Activated CD4-positive, CD25-positive, alpha-beta regulatory T cell treated with anti-CD3 and anti-CD28 coated beads, Interleukin-2, amount 50 U/mL, for 24 hours (primary cell): ENCODE data around the gene TBC1D4.
A peak's percentile ranks its signal among the peaks of the same experiment; 100 is the strongest.
"Not testable (repeated sequence)": the region's sequence is repeated elsewhere in the genome, so short reads cannot be mapped to it uniquely, and the experiment has no call there.

ENCODE experiments used
- ATAC-seq, 2 donors: fragments of 150-1000 bp; cut with Tn5 transposase; one replicate each; pipeline ENCODE4 v1.10.0; 2021; ENCODE audit warnings: mild to moderate bottlenecking in 1 of 2, moderate library complexity in 1 of 2

The TBC1D4 gene

GRCh38 chr13:75445717-75446499 is 36.1 kb downstream of the TBC1D4 start:
- no peak for ATAC-seq

- ATAC-seq = no peak
Observed at GRCh38 chr13:75444016-75444415, 38.0 kb downstream of the TBC1D4 start.

GRCh38 chr13:75443356-75443958 is 38.5 kb downstream of the TBC1D4 start:
- no peak for ATAC-seq

GRCh38 chr13:75442736-75443234 is 39.2 kb downstream of the TBC1D4 start:
- no peak for ATAC-seq

- no peak for ATAC-seq
Observed at GRCh38 chr13:75440100-75440499, 41.9 kb downstream of the TBC1D4 start.

GRCh38 chr13:75437582-75438318 is 44.2 kb downstream of the TBC1D4 start:
- no peak for ATAC-seq

GRCh38 chr13:75434126-75434525 is 47.8 kb downstream of the TBC1D4 start:
- ATAC-seq = not testable (repeated sequence)

- no peak for ATAC-seq
Observed at GRCh38 chr13:75432811-75433244, 49.1 kb downstream of the TBC1D4 start.

- no peak for ATAC-seq
Observed at GRCh38 chr13:75432045-75432444, 49.9 kb downstream of the TBC1D4 start.

- no peak for ATAC-seq
Observed at GRCh38 chr13:75430436-75431209, 51.3 kb downstream of the TBC1D4 start.

GRCh38 chr13:75426421-75426820 is 55.5 kb downstream of the TBC1D4 start:
- no peak for ATAC-seq

- no peak for ATAC-seq
Observed at GRCh38 chr13:75425216-75426009, 56.6 kb downstream of the TBC1D4 start.

GRCh38 chr13:75423946-75424345 is 58.0 kb downstream of the TBC1D4 start:
- ATAC-seq = no peak

GRCh38 chr13:75422028-75422427 is 59.9 kb downstream of the TBC1D4 start:
- ATAC-seq = no peak

- ATAC-seq = no peak
Observed at GRCh38 chr13:75421133-75421532, 60.8 kb downstream of the TBC1D4 start.

GRCh38 chr13:75419656-75420055 is 62.3 kb downstream of the TBC1D4 start:
- ATAC-seq = no peak

- no peak for ATAC-seq
Observed at GRCh38 chr13:75418997-75419396, 63.0 kb downstream of the TBC1D4 start.

GRCh38 chr13:75418186-75418843 is 63.7 kb downstream of the TBC1D4 start:
- ATAC-seq = no peak

- ATAC-seq = no peak
Observed at GRCh38 chr13:75417656-75418055, 64.3 kb downstream of the TBC1D4 start.

- ATAC-seq = no peak
Observed at GRCh38 chr13:75417012-75417384, 65.0 kb downstream of the TBC1D4 start.

- ATAC-seq = peak in 1 of 2 donors; percentile 48
Observed at GRCh38 chr13:75416327-75417011, 65.5 kb downstream of the TBC1D4 start.
